Activated gamma-delta T cell (primary cell): ENCODE measurements around the gene RPL21.
"Not testable (repeated sequence)": the region's sequence is repeated elsewhere in the genome, so short reads cannot be mapped to it uniquely, and the experiment has no call there.

Experiments
- DNase-seq: peaks from one replicate; lab custom pipeline; 2025; lab: John Stamatoyannopoulos, UW

Gene RPL21

GRCh38 chr13:27289011-27289665, 37.8 kb downstream of the RPL21 start:
- DNase-seq: no peak

- no peak for DNase-seq
Observed at GRCh38 chr13:27290715-27291114, 39.4 kb downstream of the RPL21 start.

DNA sequence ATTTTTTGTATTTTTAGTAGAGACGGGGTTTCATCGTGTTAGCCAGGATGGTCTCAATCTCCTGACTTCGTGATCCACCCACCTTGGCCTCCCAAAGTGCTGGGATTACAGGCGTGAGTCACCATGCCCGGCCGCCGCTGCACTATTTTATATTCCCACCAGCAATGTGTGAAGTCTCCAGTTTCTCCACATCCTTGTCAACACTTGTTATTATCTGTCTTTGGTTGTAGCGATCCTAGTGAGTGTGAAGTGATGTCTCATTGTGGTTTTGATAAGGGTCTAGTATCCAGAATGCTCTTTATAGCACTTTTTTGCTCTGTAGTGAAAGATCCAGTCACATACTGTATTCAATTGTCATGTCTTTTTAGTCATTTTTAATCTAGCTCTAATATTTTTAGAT, 40.6 kb downstream of the RPL21 start:
- DNase-seq: not testable (repeated sequence)

DNA sequence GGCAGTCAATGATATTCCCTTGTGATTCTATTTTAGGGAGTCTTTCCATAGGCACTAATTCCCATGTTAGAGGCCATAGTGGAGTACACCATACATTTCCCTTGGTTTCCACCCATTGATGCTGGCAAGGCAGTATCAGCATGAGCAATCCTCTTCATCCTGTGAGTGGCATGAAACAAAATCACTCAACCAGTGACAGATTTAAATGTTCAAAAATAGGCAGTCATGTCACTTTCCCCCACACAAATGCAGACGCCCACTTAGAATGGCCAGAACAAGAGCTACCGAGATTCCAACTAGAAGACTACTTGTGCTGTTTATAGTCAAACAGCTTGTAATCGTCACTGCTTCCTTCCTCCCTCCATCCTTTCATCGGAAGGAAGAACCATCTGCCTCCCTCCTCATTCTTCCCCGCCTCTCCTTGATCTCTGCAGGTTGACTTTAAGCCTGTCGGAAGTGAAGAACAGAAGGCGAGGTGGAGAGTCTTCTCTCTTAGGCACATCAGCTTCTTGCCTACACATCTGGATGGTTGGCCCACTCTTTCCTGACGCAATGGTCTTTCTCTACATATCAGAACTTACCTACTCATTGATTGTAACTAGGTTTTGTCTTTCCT, 41.8 kb downstream of the RPL21 start:
- DNase-seq: no peak

- DNase-seq: no peak
Observed at GRCh38 chr13:27293873-27294515, 42.6 kb downstream of the RPL21 start.

GRCh38 chr13:27295096-27295495, 43.7 kb downstream of the RPL21 start:
- DNase-seq: no peak

DNA sequence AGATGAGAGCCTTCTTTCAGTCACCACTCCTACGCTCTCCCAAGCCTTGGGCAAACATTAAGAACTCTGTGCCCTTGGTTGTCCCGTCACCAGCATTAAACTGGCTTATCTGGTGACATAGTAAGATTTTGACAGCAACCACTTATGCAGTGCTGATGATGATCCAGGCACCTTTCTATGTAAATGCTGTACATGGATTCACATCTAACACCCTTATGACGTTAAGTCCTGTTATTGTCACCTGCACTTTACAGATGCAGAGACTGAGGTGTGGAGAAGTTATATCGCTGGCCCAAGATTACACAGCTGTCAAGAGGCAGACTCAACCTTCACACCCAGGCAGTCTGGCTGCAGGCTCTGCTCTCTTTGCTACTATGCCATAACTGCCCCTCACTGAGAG, 44.3 kb downstream of the RPL21 start:
- no peak for DNase-seq

DNA sequence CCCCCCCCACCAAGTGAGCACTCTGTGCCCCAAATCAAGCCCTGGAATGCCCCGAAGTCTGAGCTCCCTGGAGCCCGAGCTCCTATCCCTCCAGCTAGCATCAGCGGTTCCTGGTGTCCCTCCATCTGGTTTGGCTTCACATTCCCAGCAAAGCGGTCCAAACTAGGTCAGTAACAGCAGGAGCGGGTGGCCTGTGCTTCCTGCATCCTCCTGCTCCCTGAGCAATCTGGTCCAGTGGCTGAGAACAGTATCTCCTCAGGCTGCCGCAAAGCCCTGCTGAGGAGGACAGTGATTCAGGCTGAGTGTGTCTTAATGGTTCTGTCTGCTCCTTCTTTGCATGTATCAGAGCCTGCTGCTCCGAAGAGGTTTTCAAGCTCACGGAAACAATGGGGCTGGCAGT, 45.1 kb downstream of the RPL21 start:
- no peak for DNase-seq

GRCh38 chr13:27298849-27299248, 47.5 kb downstream of the RPL21 start:
- no peak for DNase-seq

GRCh38 chr13:27300406-27300805, 49.0 kb downstream of the RPL21 start:
- not testable (repeated sequence) for DNase-seq

- DNase-seq: no peak
Observed at GRCh38 chr13:27300941-27301586, 49.7 kb downstream of the RPL21 start.

DNA sequence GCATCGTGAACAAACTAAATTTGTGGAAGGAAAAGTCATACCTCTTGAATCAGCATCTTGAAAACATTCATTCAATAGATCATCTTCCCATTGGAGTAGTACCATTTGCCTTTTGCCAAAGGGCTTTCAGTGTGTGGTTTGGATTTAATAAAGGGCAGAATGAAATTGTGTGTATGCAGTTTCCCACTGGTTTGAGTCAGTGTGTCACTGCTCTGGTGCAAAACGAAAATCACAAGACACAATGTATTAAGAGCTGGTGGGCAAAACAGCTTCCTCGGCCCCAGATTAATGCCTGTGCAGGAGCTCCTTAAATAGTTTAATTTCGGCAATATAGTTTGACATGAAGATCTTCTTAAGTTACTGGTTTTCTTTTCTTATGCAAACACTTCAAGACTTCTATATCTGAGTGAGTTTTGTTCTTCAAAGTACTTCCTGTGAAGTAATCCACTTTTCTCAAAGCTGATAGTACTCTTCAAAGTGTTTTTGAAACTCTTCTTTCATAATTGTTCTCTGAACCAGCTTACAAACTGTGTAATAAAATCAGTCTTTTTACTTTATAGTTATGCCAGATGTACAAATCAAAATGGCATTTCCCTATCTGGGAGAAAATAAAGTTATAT, 51.4 kb downstream of the RPL21 start:
- no peak for DNase-seq

- DNase-seq: no peak
Observed at GRCh38 chr13:27304099-27304498, 52.7 kb downstream of the RPL21 start.

DNA sequence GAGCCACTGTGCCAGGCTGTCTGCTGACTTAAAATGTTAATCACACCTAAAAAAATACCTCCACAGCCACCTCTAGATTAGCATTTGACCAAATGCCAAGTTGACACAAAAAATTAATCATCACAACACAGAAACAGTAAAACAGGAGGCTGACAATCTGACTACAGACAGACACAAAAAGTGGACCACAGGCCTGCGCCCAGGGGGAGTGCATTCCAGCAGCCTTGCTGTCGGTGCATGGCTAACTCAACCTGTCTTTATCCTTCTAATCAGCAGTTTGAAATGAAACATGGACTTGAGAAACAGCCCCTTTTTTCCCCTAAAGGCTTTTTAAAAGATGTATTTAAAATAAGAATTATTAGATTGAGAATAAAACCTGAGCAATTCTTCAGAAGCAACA, 53.3 kb downstream of the RPL21 start:
- DNase-seq: no peak
